ENCODE measurements around the gene ASCC3.

DNA sequence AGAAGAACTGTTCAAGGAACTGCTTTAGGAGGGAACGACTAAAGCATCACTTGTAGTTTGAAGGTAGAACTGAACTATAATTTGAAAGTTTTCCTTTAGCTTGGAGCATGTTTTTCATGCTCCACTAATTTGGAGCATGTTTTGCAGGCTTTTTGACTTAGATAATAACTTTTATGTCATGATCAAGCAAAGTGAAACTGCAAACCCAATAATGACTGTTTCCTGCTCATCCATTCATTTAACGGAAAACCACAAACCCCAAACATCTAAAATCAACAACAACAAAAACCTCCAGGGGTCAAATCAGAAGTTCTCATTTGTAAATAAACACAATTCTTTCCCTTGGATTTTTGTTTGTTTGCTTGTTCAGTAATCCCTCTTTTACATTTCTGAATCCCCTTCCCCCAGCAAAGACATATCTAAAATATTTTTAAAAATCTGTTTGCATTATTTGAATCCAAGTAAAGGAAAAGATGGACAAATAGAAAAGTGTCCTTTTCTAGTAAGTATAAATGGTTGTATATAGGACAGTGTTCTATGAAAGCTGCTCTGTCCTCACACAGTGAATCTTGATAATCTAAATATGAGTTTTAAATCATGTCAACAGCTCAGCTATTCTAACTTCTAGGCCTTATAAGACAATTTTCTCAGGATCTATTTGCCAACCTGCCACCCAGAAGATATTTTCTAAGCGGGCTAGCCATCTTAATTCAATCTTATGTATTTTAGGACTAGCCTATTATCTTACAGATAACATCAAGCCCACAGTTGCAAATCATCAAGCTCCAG is 419.0 kb downstream of the ASCC3 start:
- TF ChIP-seq CTCF (IDR thresholded peaks at IDR 0.05 in 4 of 5, conservative IDR thresholded peaks at IDR 0.05 in 1 of 5) (no peak), POLR2A (IDR thresholded peaks at IDR 0.05) (no peak)

All from gastrocnemius medialis (tissue), 4 donors.